Kidney epithelial cell (primary cell): ENCODE results near the gene FBLN7. TPM values are rescaled to one million over a fixed set of nuclear protein-coding genes. Genes with fewer than 3 reads are reported as not detected.
A peak's percentile ranks its signal among the peaks of the same experiment; 100 is the strongest.

ENCODE experiments used
- DNase-seq: peaks from one replicate; pipeline ENCODE4 v3.0.0-alpha.2; 2010; ENCODE audit warnings: low read depth
- H3K27me3 ChIP-seq: 2 replicates; pipeline ENCODE4 v1.6.0; 2011; ENCODE audit warnings: low read length; ENCODE audit not compliant: control insufficient read depth, insufficient read depth
- H3K36me3 ChIP-seq: 2 replicates; pipeline ENCODE4 v1.5.1; 2011; ENCODE audit warnings: low read length; ENCODE audit not compliant: control insufficient read depth, insufficient read depth
- H3K4me3 ChIP-seq: 2 replicates; pipeline ENCODE4 v1.5.1; 2011; ENCODE audit warnings: low read depth, mild to moderate bottlenecking, control low read depth, low read length
- CTCF ChIP-seq: IDR thresholded peaks from 2 replicates; pipeline ENCODE4 v1.5.1; 2011; ENCODE audit warnings: mild to moderate bottlenecking, moderate library complexity, low read length, control low read depth, inconsistent platforms; ENCODE audit not compliant: insufficient read depth, poor library complexity, severe bottlenecking
- total RNA-seq: library from RNA; depleted of rRNA; stranded (reverse); fragments of >200 nt; gene quantifications from 2 replicates; pipeline ENCODE4 v1.2.3, GENCODE V29; 2015

Gene FBLN7, protein sequence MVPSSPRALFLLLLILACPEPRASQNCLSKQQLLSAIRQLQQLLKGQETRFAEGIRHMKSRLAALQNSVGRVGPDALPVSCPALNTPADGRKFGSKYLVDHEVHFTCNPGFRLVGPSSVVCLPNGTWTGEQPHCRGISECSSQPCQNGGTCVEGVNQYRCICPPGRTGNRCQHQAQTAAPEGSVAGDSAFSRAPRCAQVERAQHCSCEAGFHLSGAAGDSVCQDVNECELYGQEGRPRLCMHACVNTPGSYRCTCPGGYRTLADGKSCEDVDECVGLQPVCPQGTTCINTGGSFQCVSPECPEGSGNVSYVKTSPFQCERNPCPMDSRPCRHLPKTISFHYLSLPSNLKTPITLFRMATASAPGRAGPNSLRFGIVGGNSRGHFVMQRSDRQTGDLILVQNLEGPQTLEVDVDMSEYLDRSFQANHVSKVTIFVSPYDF
- 0.14 and 1.0 TPM in 2 replicates for total RNA-seq

GRCh38 chr2:112138159-112139032 is at the start of gene FBLN7:
TSS of gene FBLN7 (plus strand) at chr2:112138385. CDS start at chr2:112138656, 271 bp downstream.
- peak within 1 kb of the TSS; percentile 42 for H3K4me3 ChIP-seq
- peaks cover 30% of the 10 kb centered on the region for H3K27me3 ChIP-seq
- no peaks in the 10 kb centered on the region for H3K36me3 ChIP-seq
- TF ChIP-seq CTCF, result no peak
- no peak for DNase-seq

DNA sequence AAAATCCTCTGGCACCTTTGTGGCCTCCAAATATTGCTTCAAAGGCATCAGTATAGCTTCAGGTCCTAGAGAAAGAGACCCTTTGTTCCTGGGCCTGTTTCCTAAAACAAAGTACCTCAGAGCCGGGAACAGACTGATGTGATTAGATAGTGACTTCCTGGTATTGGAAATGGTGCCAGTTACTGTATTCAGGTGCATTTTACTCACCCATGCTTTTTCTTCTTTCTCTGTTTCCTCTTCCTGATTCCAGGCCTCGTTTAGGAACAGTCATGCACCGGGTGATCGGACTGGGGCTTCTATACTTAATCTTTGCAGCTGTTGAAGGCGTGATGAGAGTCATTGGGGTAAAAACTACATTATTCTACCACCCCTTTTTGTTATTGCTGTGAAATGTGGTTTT is 48.8 kb upstream of the FBLN7 start:
- Histone ChIP-seq H3K4me3 (no peak overlapping the region), H3K27me3 (no peaks in the 10 kb centered on the region), H3K36me3 (peaks cover 2% of the 10 kb centered on the region)
- DNase-seq, result no peak
- TF ChIP-seq CTCF, result no peak

DNA sequence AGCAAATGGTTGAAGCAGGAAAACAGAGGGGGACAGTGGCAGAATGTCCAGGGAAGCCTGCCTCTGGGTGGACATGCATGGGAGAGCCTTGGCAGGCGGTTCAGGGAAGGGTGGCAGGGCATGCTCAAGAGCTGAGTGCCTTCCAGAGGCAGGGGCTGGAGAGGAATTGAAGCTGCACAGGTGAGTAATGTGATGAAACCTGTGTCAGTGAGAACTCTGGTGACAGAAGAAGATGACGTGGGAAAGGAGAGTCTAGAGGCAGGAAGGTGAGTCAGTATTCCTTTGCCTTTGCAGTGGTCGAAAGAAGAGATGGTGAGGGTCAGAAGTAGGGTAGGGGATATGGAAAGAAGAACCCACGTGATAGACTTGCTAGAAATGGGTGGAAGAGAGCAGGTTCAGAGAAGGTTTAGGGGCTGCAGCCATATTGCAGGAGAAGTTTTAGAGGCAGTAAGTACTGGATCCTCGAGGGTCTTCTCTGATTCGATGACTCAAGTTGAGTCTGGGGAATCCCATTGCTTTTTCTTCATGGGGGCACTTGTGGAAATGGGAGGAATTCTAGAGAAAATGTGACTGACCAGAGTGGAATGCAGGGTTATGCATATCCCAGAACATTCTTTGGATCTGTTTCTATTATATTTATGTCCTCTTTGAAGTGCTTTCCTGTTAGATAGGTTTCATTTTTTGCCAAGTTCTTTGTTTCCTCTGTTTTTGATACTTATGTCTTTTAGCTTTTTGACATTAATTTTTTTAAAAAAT is 45.7 kb upstream of the FBLN7 start:
- peak; percentile 37 for DNase-seq
- Histone ChIP-seq H3K4me3 (no peak overlapping the region), H3K36me3 (no peaks in the 10 kb centered on the region), H3K27me3 (no peaks in the 10 kb centered on the region)
- no peak for TF ChIP-seq CTCF

DNA sequence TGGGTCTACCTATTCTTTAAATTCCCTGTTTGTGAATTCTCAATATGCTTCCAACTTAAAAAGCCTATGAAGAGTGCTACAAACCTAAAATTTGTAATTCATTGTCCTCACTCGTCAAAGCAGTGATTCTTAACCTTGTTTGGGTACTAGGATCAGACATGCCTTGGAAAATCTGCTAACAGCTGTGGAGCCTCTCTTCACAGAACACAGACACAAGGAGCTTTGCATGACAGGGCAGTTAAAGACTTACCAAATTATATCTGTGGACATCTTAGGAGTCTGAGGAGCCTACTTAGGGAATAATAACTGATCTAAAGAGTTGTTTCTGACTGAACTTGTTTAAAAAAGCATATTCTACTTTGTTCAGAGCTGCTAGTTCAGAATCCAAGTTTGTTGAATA is 45.0 kb upstream of the FBLN7 start:
- H3K4me3 ChIP-seq, result no peak overlapping the region
- no peak for DNase-seq
- TF ChIP-seq CTCF, result no peak
- H3K27me3 ChIP-seq, result no peaks in the 10 kb centered on the region
- H3K36me3 ChIP-seq, result no peaks in the 10 kb centered on the region

- DNase-seq, result no peak
- no peak overlapping the region for H3K4me3 ChIP-seq
- H3K27me3 ChIP-seq, result no peaks in the 10 kb centered on the region
- H3K36me3 ChIP-seq, result no peaks in the 10 kb centered on the region
- TF ChIP-seq CTCF, result no peak
Measured at GRCh38 chr2:112095681-112096080, 42.5 kb upstream of the FBLN7 start.
